GM12892 (cell line): Measurements from ENCODE around the gene CHRM2.

Source experiments
- POLR2A ChIP-seq: IDR thresholded peaks from 2 replicates; pipeline ENCODE4 v1.6.1; 2011; ENCODE audit warnings: low read depth, low read length, control low read depth
- POLR2AphosphoS5 ChIP-seq: IDR thresholded peaks from 2 replicates; pipeline ENCODE4 v1.6.1; 2011; ENCODE audit warnings: low read depth, low read length, control low read depth
- TAF1 ChIP-seq: IDR thresholded peaks from 2 replicates; pipeline ENCODE4 v1.6.1; 2011; ENCODE audit warnings: low read depth, mild to moderate bottlenecking, control low read depth, low read length, borderline replicate concordance

- TF ChIP-seq POLR2AphosphoS5 (no peak), POLR2A (no peak), TAF1 (no peak)
These were observed 42.3 kb downstream of the CHRM2 start for GRCh38 chr7:136910771-136911170.
